Adrenal gland (tissue), 12 donors: Measurements from ENCODE around the gene TEX264. TPM values are rescaled to one million over a fixed set of nuclear protein-coding genes. Genes with fewer than 3 reads are reported as not detected.

Source experiments
- DNase-seq, 7 donors: peaks; one replicate each; pipeline ENCODE4 v3.0.0-alpha.2; 2019 to 2020
- H3K27ac ChIP-seq, 5 donors: fragments of 200-600 bp; sonication (generic) in 4 of 5; 1 replicate in 3 of 5; 2 replicates in 2 of 5; pipeline versions ENCODE4 v1.5.1 to v1.8.0; 2016 to 2020; ENCODE audit warnings: mild to moderate bottlenecking in 1 of 5
- H3K27me3 ChIP-seq: fragments of 200-600 bp; 2 replicates; pipeline ENCODE4 v1.8.0; 2021
- H3K36me3 ChIP-seq, 2 donors: fragments of 200-600 bp; replicated peaks in 1 of 2; 1 replicate in 1 of 2; 2 replicates in 1 of 2; pipeline versions ENCODE4 v1.5.1 to v1.8.0; 2018 to 2022
- H3K4me1 ChIP-seq, 2 donors: fragments of 200-600 bp; replicated peaks in 1 of 2; 1 replicate in 1 of 2; 2 replicates in 1 of 2; pipeline versions ENCODE4 v1.5.1 to v1.8.0; 2018 to 2021
- H3K4me3 ChIP-seq, 4 donors: fragments of 200-600 bp; sonication (generic) in 3 of 4; one replicate each; pipeline ENCODE4 v1.5.1; 2016 to 2018
- H3K9me3 ChIP-seq, 3 donors: fragments of 200-600 bp; sonication (generic) in 1 of 3; replicated peaks in 1 of 3; 1 replicate in 2 of 3; 2 replicates in 1 of 3; pipeline versions ENCODE4 v1.5.1 to v1.8.0; 2016 to 2021
- POLR2A ChIP-seq, 2 donors: fragments of 450-650 bp; IDR thresholded peaks; one replicate each; pipeline ENCODE4 v1.6.1; 2017; ENCODE audit warnings: antibody characterized with exemption in 2 of 2, mild to moderate bottlenecking in 2 of 2, moderate library complexity in 1 of 2
- WGBS, 4 donors: extraction: QIAGEN DNeasy Blood & Tissue Kit in 2 of 4; methylation state at CpG; one replicate each; pipeline versions ENCODE4 v1.1.5 to v1.1.7; 2013 to 2017; 5-methylcytosine and 5-hydroxymethylcytosine counted together
- intact Hi-C, 2 donors: fragments of 100-400 bp; cut with DNase I; formaldehyde crosslinking; loops; one replicate each; pipeline versions ENCODE4 v1.14.1 to v1.15.0; 2022 to 2023
- polyA plus RNA-seq, 3 donors: library from polyadenylated mRNA; stranded (reverse); fragments of 200-250 nt in 2 of 3; fragments of 350-450 nt in 1 of 3; fragmentation: Illumina TruSeq in 1 of 3; extraction: RNeasy Lipid Tissue Mini Kit (QIAGEN cat#74804) in 1 of 3; gene quantifications; one replicate each; pipeline ENCODE4 v1.2.3, GENCODE V29; 2013 to 2014
- total RNA-seq, 9 donors: library from RNA; depleted of rRNA in 4 of 9; stranded (reverse); fragments of >200 nt in 4 of 9; fragments of 120-200 nt in 1 of 9; fragmentation: NEBNext Ultra II Directional in 1 of 9; extraction: Animal tissue kit (Norgen Biotek cat#: 25700) in 1 of 9; gene quantifications; one replicate each; pipeline versions ENCODE4 v1.1.0 to v1.2.4, GENCODE V29; 2013 to 2023
- TF ChIP-seq, protein P1 (sequence below), 6 experiments: fragments of 450-650 bp in 4 of 6; fragments of 200-600 bp in 2 of 6; sonication (generic) in 1 of 6; IDR thresholded peaks; 1 replicate in 5 of 6; 2 replicates in 1 of 6; pipeline versions ENCODE4 v1.5.1 to v1.8.0; 2016 to 2021; ENCODE audit warnings: antibody characterized with exemption in 6 of 6, mild to moderate bottlenecking in 2 of 6, moderate library complexity in 1 of 6
- donor health status: healthy with polysubstance abuse.
- donor health status: Bipolar disorder and iron deficiency.
- donor health status: DM: yes; HTN: yes; CAD: no.
- donor health status: DM: no; HTN: no; CAD: no.
- donor health status: DM: no; HTN: no; CAD: no.
- donor health status: DM: yes; HTN: yes; CAD: no.

TEX264 gene
- total and polyA plus RNA-seq, 12 donors = 64.7 to 207 (median 125) TPM

DNA sequence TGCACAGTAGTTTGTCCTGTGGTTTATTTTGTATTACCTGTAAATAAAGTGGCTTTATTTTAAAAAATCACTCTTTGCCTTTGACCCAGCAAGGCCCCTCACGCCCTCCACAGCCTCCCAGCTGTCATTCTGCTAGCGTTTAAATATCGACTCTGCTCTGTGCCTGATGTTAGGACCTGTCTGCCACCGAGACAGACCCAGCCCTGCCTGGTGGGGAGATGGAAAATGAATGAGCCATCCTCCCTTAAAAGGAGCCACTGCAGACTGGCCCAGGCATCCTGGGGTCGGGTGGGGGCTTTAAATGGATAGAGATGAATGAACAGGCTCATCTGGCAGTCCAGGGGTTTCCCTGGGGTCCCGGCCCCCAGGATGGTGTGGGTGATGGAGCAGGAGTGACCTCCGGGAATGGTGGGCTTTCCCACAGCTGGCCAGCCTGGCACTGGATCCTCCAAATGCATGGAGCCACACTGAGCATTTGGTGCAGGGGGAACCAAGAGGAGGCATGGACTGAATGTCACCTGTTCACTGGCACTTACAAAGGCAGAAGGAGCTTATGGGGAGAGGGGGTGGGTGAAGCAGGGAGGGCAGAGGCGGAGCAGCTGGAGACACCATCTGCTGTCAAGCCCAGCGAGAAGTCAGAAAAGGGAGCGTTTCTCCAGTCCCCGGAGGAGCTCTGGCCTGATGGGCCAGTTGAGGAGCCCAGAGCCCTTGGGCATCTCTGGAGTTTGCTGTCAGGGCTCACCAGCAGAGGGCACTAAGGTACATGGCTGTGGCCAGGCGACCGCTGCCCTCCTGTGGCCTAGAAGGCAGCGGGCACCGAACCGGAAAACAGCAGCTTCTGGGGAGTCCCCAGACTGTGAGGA is 47.7 kb downstream of the TEX264 start:
- H3K4me3 ChIP-seq = no peak overlapping the region
- 37 to 49% (median 42%) methylated on average over 13 to 16 of the region's 16 CpGs for WGBS, 4 donors
- H3K9me3 ChIP-seq = no peaks in the 10 kb centered on the region
- TF ChIP-seq, protein P1, sequence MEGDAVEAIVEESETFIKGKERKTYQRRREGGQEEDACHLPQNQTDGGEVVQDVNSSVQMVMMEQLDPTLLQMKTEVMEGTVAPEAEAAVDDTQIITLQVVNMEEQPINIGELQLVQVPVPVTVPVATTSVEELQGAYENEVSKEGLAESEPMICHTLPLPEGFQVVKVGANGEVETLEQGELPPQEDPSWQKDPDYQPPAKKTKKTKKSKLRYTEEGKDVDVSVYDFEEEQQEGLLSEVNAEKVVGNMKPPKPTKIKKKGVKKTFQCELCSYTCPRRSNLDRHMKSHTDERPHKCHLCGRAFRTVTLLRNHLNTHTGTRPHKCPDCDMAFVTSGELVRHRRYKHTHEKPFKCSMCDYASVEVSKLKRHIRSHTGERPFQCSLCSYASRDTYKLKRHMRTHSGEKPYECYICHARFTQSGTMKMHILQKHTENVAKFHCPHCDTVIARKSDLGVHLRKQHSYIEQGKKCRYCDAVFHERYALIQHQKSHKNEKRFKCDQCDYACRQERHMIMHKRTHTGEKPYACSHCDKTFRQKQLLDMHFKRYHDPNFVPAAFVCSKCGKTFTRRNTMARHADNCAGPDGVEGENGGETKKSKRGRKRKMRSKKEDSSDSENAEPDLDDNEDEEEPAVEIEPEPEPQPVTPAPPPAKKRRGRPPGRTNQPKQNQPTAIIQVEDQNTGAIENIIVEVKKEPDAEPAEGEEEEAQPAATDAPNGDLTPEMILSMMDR (IDR thresholded peaks at IDR 0.05) = peak; percentile 40 to 73 (median 58)
- TF ChIP-seq POLR2A (IDR thresholded peaks at IDR 0.05) = no peak
- no peaks in the 10 kb centered on the region for H3K27me3 ChIP-seq
- intact Hi-C loops = no loop called here
- H3K27ac ChIP-seq = no peak overlapping the region
- H3K4me1 ChIP-seq = no peaks in the 10 kb centered on the region
- no peaks in the 10 kb centered on the region for H3K36me3 ChIP-seq
- peak; percentile 51 to 76 (median 73) for DNase-seq

DNA sequence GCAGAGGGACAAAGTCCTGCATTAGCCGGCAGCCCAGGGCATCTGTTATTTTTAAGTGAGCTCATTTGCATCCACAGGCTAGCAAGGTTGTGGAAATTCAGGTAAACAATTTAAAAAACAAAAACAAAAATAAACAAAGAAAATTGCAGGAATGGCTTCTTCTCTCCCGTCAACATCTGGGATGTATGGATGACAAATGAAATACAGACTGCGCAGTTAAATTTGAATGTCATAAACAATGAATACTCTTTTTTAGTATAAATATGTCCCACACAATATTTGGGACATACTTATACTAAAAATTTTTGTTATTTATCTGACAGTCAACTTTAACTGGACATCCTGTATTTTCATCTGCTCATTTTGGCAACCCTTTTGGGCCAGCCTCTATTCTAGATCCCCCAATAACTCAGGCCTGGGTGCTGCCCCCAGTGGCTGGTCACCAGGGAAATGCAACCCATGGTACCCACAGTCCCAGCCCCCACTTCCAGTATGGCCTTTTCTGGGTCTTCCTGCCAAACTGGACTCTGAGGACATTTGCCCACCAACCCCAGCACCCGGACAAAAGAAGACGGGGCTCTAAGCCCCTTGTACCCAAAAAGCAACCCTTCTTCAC is 48.5 kb downstream of the TEX264 start:
- no peak for TF ChIP-seq POLR2A (IDR thresholded peaks at IDR 0.05)
- TF ChIP-seq, protein P1 (IDR thresholded peaks at IDR 0.05) = no peak
- no peaks in the 10 kb centered on the region for H3K36me3 ChIP-seq
- intact Hi-C loops = no loop called here
- H3K4me3 ChIP-seq = no peak overlapping the region
- no peaks in the 10 kb centered on the region for H3K4me1 ChIP-seq
- H3K27me3 ChIP-seq = no peaks in the 10 kb centered on the region
- no peak overlapping the region for H3K27ac ChIP-seq
- no peak for DNase-seq
- WGBS, 4 donors = 71 to 76% (median 74%) methylated on average over 5 of the region's 5 CpGs
- H3K9me3 ChIP-seq = no peaks in the 10 kb centered on the region

DNA sequence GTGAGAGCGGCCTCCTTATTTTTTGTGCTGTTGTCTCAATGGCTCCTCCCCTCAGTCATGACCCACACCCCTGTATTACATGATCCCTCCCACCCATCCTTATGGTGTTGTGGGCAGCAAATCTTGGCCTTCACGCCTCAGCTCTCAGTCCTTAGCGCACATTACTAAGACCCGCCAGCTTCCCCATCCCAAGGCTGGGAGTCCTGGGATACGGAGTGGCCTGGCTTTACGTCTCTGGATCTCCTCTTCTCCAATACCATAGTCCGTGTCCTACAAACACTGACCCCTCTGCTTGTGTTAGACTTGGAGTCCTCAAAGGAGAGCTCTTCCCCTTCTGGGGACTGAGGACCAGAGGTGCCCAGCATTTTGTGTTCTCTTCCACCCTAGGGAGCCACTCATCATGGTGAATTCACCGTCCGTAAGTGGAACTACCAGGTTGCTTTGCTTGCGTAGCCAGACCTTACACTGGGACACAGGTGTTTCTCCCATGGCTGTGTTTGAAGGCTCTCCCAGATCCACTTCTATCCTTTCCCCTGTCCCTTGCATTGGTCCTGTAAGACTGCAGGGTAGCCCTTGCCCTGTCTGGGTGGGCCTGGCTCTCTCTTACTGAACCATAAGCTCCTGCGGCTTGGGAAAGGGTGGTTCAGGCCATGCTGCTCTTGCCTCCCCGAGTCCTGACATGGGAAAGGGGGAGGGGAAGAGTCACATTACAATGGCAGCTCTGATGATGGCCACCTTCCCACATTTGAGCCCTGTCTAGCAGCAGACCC is 49.4 kb downstream of the TEX264 start:
- Histone ChIP-seq H3K27ac (no peak overlapping the region), H3K36me3 (no peaks in the 10 kb centered on the region), H3K9me3 (no peaks in the 10 kb centered on the region), H3K4me1 (no peaks in the 10 kb centered on the region), H3K4me3 (no peak overlapping the region), H3K27me3 (no peaks in the 10 kb centered on the region)
- no peak for DNase-seq
- no peak for TF ChIP-seq POLR2A (IDR thresholded peaks at IDR 0.05)
- TF ChIP-seq, protein P1 (IDR thresholded peaks at IDR 0.05) = no peak
- WGBS, 4 donors = 87 to 92% (median 89%) methylated on average over 11 to 12 of the region's 12 CpGs
- intact Hi-C loops = no loop called here
